NCI-H345 treated with DMSO at 0.1 percent for 48 hours (cell line): Measurements from ENCODE around the gene VCAN.

ENCODE experiments used
- DNase-seq: peaks from one replicate; lab custom pipeline; 2025; ENCODE audit not compliant: unreplicated experiment; lab: John Stamatoyannopoulos, UW

VCAN gene

DNA sequence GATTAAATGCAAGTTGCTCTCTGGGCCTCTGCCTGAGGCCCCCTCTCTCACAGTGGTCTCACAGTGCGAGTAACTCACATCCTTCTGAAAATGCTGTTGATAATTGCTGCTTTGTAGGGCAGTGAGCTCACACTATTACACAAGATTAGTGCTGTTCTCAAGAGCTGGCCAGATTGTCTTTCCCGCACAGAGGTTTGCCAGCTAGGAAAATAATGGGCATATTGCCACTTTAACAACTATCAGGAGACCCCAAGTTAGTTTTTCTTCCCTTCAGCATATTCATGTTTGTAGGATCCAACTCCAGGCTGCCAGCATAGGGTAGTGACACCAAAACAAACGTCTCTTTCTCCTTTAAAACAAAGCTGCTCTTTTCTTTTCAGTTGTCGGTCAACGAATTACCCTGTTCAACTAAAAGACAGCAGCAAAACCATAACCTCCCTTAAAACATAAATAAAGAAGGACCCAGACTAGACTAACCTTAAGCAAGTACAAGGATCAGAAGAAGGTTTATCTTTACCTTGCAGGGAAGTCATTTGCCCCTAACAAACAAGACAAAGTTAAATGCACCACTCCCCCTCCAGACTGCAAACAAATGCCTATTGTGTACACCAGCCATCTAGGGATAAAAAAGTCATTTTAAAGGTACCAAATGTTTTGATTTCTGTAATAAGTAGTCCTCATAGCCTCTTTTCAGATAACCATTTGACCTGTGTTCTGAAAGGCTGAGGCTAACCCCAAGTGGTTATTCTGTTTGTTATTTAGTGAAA lies 91.4 kb downstream of the VCAN start:
- no peak for DNase-seq

DNA sequence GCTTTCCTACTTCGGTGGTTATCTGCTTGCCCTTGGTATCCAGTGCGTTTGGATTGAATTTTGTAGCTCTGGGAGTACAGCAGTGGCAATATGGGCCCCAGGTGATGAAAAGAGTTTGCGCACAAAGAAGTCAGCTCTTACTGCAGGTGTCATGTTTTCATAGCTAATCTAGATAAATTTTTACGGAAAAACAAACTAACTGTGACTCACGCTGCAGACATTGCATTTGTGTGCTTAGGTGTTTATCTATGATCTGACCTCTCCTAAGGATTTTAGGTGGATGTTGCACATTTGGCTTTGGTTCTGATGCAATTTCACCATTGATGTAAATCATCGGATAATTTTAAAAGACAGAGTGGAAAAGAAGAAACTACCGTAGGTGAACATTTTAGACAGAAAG lies 92.1 kb downstream of the VCAN start:
- DNase-seq, result no peak

GRCh38 chr5:83564069-83564749 lies 92.7 kb downstream of the VCAN start:
- DNase-seq, result peak; percentile 31

DNA sequence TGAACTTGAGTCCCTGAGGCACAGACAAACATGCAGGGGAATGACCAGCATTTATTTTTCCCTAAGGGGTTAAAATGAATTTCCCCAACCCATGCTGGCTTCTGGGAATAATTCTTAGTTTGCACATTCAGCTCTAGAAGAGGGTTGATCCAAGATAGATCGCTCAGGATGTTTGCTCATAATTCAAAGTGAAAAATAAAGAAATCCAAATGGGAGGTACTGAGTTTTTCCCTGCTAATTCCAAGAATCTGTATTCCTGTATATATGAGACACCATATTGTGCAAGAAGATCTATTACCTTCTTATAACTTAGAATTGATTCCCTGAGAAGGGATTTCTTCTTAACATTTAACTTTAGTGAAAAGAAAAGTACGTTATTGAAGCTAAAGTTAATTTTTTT lies 96.2 kb downstream of the VCAN start:
- DNase-seq, result no peak

- no peak for DNase-seq
These were observed 96.6 kb downstream of the VCAN start for GRCh38 chr5:83568186-83568585.

- no peak for DNase-seq
These were observed 99.4 kb downstream of the VCAN start for GRCh38 chr5:83570916-83571315.

GRCh38 chr5:83572271-83572670 lies 100.7 kb downstream of the VCAN start:
- DNase-seq, result no peak

DNA sequence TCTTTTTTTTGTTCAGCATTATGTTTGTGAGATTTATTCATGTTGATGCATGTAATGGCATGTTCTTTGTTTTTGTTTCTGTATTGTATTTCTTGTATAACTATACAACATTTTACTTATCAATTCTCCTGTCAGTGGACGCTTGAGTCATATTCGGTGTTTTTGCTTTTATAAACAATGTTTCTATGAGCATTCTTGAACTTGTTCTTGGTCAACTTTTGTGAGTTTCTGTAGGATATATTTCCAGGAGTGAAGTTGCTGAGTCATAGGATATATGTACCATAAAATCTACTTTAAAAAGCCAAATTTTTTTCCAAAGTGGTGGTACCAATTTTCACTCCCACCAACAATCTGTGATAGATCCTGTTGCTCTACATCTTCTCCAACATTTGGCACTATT lies 104.8 kb downstream of the VCAN start:
- no peak for DNase-seq

GRCh38 chr5:83577036-83577636 lies 105.6 kb downstream of the VCAN start:
- no peak for DNase-seq

GRCh38 chr5:83583859-83584258 lies 112.3 kb downstream of the VCAN start:
- no peak for DNase-seq

DNA sequence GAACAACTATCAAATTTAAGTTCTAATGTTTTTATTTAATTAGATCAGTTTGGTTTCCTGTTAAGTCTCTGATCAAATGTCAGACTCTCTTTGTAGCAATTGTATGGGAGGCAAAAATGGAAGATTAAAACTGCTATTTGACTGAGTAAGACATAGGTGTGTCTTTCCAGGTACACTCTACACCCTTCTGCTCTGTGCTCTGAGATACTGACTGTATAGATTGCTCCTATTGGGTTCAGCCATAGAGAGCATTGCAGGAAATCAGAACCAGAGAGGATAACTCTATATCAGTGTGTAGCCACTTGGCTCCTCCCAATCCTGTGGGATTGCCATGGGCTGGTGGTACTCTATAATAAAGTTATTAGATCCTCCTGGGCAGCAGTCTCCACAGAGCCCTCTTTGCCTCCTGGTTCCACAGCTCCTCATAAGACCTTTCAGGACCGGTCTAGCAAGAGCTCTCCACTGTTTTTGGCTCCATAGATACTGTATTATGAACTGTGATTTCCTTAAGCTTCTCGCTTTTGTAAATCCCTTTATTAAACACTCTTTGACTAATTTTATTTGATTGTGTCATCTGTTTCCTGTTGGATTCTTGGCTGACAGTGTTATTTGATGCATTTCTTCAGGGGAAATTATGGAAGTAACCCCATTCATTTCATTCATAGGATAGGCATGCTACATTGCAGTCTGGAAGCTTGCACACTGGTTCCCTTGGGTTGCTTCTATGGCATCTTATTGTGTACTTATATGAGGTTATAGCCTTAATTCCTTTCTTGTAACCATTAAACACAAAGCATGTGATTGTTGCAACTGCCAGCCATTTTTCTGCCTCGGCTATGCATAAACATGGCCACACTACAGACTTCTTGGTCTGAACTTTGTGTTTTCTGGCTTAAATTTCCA lies 115.6 kb downstream of the VCAN start:
- no peak for DNase-seq

DNA sequence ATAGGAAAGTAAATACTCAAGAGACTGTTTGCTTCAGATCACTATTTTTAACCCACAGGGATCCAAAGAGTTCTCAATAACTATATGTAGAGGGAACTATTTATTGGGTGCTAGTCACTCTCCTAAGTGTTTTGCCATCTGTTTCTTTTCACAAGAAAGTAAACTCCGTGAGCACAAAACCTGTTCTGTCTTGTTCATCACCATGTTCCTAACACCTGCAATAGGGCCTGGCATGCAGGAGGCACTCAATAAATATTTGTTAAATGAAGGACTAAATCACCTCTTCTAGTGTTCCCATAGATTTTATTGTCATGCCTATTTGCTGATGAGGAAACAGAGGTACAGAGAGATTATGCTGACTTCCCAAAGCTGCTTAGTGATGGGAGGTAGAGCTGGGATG lies 118.2 kb downstream of the VCAN start:
- DNase-seq, result peak; percentile 86

DNA sequence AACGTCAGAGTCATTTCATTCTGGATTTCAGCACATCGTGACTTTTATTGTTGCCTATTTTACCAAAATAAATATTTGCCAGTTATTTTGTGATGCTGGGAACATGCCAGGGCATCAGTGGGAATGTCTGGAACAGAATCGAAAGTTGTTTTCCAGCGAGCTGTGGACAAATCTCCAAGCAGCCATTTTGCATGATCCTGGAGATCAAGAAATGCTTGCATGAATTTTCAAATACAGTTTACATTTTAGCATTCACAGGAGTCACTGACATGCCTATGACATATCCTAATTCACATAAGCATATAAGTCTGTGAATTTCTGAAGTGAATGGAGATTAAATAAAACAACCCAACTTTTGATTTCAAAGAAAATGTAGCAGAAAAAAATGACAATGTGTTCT lies 119.4 kb downstream of the VCAN start:
- peak; percentile 39 for DNase-seq

- DNase-seq, result no peak
These were observed 123.7 kb downstream of the VCAN start for GRCh38 chr5:83595217-83595616.

DNA sequence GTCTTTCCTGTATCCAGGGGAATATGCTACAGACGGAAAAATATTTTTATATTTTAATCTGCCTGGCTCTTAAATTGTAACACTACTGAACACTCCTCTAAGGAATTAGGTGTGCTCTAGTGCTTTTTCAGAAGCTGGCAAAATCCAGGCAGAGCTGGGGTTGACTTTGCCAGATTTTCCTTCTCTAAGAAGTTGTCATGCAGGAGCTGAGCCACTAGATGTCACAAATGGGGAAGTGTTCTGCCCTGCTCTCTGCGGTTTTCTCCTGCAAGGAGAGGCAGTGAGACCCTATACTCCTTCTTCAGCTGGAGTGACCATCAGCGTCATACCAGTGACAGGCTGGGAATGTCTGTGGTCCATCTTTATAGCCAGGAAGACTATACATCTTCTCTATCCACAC lies 136.6 kb downstream of the VCAN start:
- DNase-seq, result peak; percentile 11

GRCh38 chr5:83614841-83615240 lies 143.3 kb downstream of the VCAN start:
- no peak for DNase-seq

DNA sequence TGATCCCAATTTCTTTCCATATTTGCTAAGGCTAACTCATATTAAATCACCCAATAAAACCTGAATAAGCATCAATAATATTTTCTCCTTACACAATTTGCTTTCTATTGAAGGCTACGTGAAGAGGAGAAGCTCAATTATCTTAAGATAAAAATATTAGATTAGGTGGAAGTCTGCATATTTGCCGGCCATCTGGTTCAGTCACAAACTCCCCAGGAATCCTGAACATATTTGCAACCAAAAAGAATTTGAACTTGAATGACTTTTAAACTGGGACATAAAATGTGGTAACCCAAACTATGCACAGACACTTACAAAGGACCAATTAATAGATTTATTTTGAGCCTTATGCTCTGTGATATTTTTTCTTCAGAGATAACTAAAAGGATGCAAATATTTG lies 156.8 kb downstream of the VCAN start:
- no peak for DNase-seq
